ENCODE measurements around the gene KDM5B.
"Not testable (repeated sequence)": the region's sequence is repeated elsewhere in the genome, so short reads cannot be mapped to it uniquely, and the experiment has no call there.

The KDM5B gene

GRCh38 chr1:202756391-202756790 is 51.8 kb downstream of the KDM5B start:
- no peak for TF ChIP-seq CTCF (IDR thresholded peaks at IDR 0.05; ENCODE audit: borderline replicate concordance, insufficient read depth, low read depth, low read length)
- no peak overlapping the region for H3K4me3 ChIP-seq (ENCODE audit: low read depth, low read length)

GRCh38 chr1:202754293-202754692 is 53.9 kb downstream of the KDM5B start:
- no peak overlapping the region for H3K4me3 ChIP-seq (ENCODE audit: low read depth, low read length)
- TF ChIP-seq CTCF (IDR thresholded peaks at IDR 0.05; ENCODE audit: borderline replicate concordance, insufficient read depth, low read depth, low read length): no peak

- no peak for TF ChIP-seq CTCF (IDR thresholded peaks at IDR 0.05; ENCODE audit: borderline replicate concordance, insufficient read depth, low read depth, low read length)
- H3K4me3 ChIP-seq (ENCODE audit: low read depth, low read length): no peak overlapping the region
Measured at GRCh38 chr1:202752774-202753173, 55.4 kb downstream of the KDM5B start.

GRCh38 chr1:202750761-202751160 is 57.5 kb downstream of the KDM5B start:
- H3K4me3 ChIP-seq (ENCODE audit: low read depth, low read length): no peak overlapping the region
- no peak for TF ChIP-seq CTCF (IDR thresholded peaks at IDR 0.05; ENCODE audit: borderline replicate concordance, insufficient read depth, low read depth, low read length)

- H3K4me3 ChIP-seq (ENCODE audit: low read depth, low read length): no peak overlapping the region
- no peak for TF ChIP-seq CTCF (IDR thresholded peaks at IDR 0.05; ENCODE audit: borderline replicate concordance, insufficient read depth, low read depth, low read length)
Measured at GRCh38 chr1:202750024-202750423, 58.2 kb downstream of the KDM5B start.

GRCh38 chr1:202745323-202745888 is 62.8 kb downstream of the KDM5B start:
- H3K4me3 ChIP-seq (ENCODE audit: low read depth, low read length): no peak overlapping the region
- no peak for TF ChIP-seq CTCF (IDR thresholded peaks at IDR 0.05; ENCODE audit: borderline replicate concordance, insufficient read depth, low read depth, low read length)

GRCh38 chr1:202744770-202745169 is 63.5 kb downstream of the KDM5B start:
- H3K4me3 ChIP-seq (ENCODE audit: low read depth, low read length): not testable (repeated sequence)

- no peak overlapping the region for H3K4me3 ChIP-seq (ENCODE audit: low read depth, low read length)
- no peak for TF ChIP-seq CTCF (IDR thresholded peaks at IDR 0.05; ENCODE audit: borderline replicate concordance, insufficient read depth, low read depth, low read length)
Measured at GRCh38 chr1:202742496-202742895, 65.7 kb downstream of the KDM5B start.

Measured in GM12875 (cell line).